OCI-LY1 (cell line): Measurements from ENCODE around the gene ARL5A.

ENCODE experiments used
- CTCF ChIP-seq: fragments of 200-600 bp; sonication (generic), shearing (Covaris generic); IDR thresholded peaks from 2 replicates; pipeline ENCODE4 v1.5.1; 2017; ENCODE audit warnings: mild to moderate bottlenecking, antibody characterized with exemption, low read length, moderate library complexity, mixed read lengths
- EZH2 ChIP-seq: fragments of 200-600 bp; sonication (generic), shearing (Covaris generic); IDR thresholded peaks from 2 replicates; pipeline ENCODE4 v1.8.0; 2017; ENCODE audit warnings: borderline replicate concordance, mixed run types, mild to moderate bottlenecking, antibody characterized with exemption, low read length, moderate library complexity, mixed read lengths

DNA sequence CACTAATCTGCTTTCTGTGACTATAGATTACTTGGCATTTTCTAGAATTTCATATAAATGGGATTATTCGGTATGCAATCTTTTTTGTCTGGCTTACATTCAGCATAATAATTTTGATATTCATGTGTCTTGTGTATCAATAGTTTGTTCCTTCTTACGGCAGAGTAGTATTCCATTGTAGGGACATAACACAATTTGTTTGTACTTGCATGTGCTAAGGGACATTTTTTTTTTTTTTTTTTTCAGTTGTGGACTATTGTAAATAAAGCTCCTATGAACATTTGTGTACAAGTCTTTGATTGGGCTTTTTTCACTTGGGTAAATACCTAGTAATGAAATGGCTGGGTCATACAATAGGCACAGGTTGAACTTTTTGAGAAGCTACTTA, 45.1 kb downstream of the ARL5A start:
- TF ChIP-seq EZH2 (no peak), CTCF (no peak)
